Gastroesophageal sphincter (tissue), 4 donors: ENCODE measurements around the gene ARHGEF33. TPM values are rescaled to one million over a fixed set of nuclear protein-coding genes. Genes with fewer than 3 reads are reported as not detected.

Experiments
- ATAC-seq: fragments of 150-250 bp; one replicate; pipeline ENCODE4 v1.9.1; 2016; ENCODE audit warnings: mild to moderate bottlenecking, moderate library complexity
- H3K27ac ChIP-seq, 4 donors: fragments of 200-600 bp; sonication (generic) in 3 of 4; 1 replicate in 3 of 4; 2 replicates in 1 of 4; pipeline ENCODE4 v1.5.1; 2016 to 2019
- H3K27me3 ChIP-seq: fragments of 200-600 bp; sonication (generic); one replicate; pipeline ENCODE4 v1.5.1; 2019
- H3K36me3 ChIP-seq, 2 donors: fragments of 200-600 bp; sonication (generic); one replicate each; pipeline ENCODE4 v1.5.1; 2019; ENCODE audit warnings: control low read depth in 1 of 2
- H3K4me1 ChIP-seq, 3 donors: fragments of 200-600 bp; sonication (generic); 1 replicate in 2 of 3; 2 replicates in 1 of 3; pipeline ENCODE4 v1.5.1; 2016 to 2019; ENCODE audit warnings: control low read depth in 2 of 3
- H3K4me3 ChIP-seq, 2 donors: fragments of 200-600 bp; sonication (generic); one replicate each; pipeline ENCODE4 v1.5.1; 2019; ENCODE audit warnings: mild to moderate bottlenecking in 1 of 2, moderate library complexity in 1 of 2
- H3K9me3 ChIP-seq, 3 donors: fragments of 200-600 bp; sonication (generic); one replicate each; pipeline ENCODE4 v1.5.1; 2017 to 2019; ENCODE audit warnings: control low read depth in 2 of 3
- EP300 ChIP-seq: sonication (generic); formaldehyde crosslinking; IDR thresholded peaks from one replicate; pipeline ENCODE4 v1.6.1; 2017; ENCODE audit warnings: antibody characterized with exemption, mild to moderate bottlenecking
- POLR2A ChIP-seq, 2 donors: fragments of 450-650 bp; IDR thresholded peaks; one replicate each; pipeline ENCODE4 v1.6.1; 2017; ENCODE audit warnings: antibody characterized with exemption in 2 of 2, mild to moderate bottlenecking in 2 of 2, moderate library complexity in 1 of 2
- POLR2AphosphoS5 ChIP-seq: sonication (generic); formaldehyde crosslinking; IDR thresholded peaks from one replicate; pipeline ENCODE4 v1.6.1; 2017; ENCODE audit warnings: antibody characterized with exemption
- WGBS, 2 donors: methylation state at CpG; one replicate each; pipeline ENCODE4 v1.1.5; 2018; ENCODE audit warnings: low coverage in 1 of 2; 5-methylcytosine and 5-hydroxymethylcytosine counted together
- total RNA-seq, 4 donors: library from RNA; depleted of rRNA; stranded (reverse); fragments of >200 nt; gene quantifications; one replicate each; pipeline ENCODE4 v1.1.0, GENCODE V29; 2016
- TF ChIP-seq, protein P1 (sequence below), 4 experiments: fragments of 200-600 bp in 2 of 4; fragments of 450-650 bp in 2 of 4; sonication (generic) in 1 of 4; IDR thresholded peaks; one replicate each; pipeline ENCODE4 v1.5.1; 2017 to 2019; ENCODE audit warnings: antibody characterized with exemption in 4 of 4, mild to moderate bottlenecking in 2 of 4, moderate library complexity in 2 of 4

ARHGEF33 gene
- total RNA-seq, 4 donors from 2014 or later = 0.19 to 1.2 (median 1.1) TPM

DNA sequence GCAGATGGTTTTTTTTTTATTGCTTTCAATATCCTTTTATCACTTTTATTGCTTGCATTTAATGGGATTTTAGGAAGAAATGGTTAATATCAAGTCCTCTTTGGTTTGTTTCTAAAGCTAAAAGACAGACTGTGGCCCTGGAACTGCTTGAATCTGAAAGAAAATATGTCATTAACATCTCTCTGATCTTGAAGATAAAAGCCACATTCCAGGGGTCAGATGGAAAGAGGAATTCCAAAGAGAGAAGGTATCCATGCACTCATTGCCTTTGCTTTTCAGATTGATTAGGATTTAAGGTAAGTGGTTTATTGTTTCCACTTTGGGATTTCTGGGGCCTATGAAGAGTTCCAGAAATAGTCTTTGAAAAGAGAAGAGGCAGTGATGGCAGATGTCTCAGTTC, 54.1 kb downstream of the ARHGEF33 start:
- no peak overlapping the region for H3K27ac ChIP-seq
- no peak overlapping the region for H3K4me3 ChIP-seq
- H3K36me3 ChIP-seq = no peaks in the 10 kb centered on the region
- no peaks in the 10 kb centered on the region for H3K27me3 ChIP-seq
- no peak for ATAC-seq
- H3K9me3 ChIP-seq = no peaks in the 10 kb centered on the region
- peaks cover 0 to 12% (median 0%) of the 10 kb centered on the region in 3 donors for H3K4me1 ChIP-seq
- TF ChIP-seq POLR2AphosphoS5 = no peak

DNA sequence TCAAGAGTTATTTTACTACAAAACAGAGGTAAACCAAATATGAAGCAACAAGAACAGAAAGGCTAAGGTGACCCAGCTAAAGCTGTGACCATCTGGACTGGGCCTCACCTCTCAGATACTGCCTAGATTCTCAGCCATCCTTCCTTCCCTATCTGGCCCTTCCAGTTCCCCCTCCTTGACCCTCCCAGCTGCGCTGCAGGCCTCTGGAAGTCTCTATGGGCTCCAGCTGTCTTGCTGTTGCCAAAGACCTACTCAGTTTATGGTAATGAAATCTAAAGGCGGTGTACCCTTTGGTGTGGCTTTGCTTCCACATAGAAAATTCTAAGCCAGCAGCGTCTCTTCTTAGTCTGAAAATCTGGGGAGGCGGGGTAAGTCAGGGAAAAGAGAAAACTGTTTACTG, 55.7 kb downstream of the ARHGEF33 start:
- TF ChIP-seq, protein P1, sequence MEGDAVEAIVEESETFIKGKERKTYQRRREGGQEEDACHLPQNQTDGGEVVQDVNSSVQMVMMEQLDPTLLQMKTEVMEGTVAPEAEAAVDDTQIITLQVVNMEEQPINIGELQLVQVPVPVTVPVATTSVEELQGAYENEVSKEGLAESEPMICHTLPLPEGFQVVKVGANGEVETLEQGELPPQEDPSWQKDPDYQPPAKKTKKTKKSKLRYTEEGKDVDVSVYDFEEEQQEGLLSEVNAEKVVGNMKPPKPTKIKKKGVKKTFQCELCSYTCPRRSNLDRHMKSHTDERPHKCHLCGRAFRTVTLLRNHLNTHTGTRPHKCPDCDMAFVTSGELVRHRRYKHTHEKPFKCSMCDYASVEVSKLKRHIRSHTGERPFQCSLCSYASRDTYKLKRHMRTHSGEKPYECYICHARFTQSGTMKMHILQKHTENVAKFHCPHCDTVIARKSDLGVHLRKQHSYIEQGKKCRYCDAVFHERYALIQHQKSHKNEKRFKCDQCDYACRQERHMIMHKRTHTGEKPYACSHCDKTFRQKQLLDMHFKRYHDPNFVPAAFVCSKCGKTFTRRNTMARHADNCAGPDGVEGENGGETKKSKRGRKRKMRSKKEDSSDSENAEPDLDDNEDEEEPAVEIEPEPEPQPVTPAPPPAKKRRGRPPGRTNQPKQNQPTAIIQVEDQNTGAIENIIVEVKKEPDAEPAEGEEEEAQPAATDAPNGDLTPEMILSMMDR (IDR thresholded peaks at IDR 0.05) = no peak
- TF ChIP-seq EP300 (no peak), POLR2A (IDR thresholded peaks at IDR 0.05) (no peak), POLR2AphosphoS5 (no peak)
- peaks cover 0 to 12% (median 0%) of the 10 kb centered on the region in 3 donors for H3K4me1 ChIP-seq
- H3K9me3 ChIP-seq = no peaks in the 10 kb centered on the region
- H3K27ac ChIP-seq = no peak overlapping the region
- 100% methylated on average over 1 of the region's 4 CpGs; no CpG with 5 or more reads in 1 of the 2 donors for WGBS, 2 donors
- no peaks in the 10 kb centered on the region for H3K36me3 ChIP-seq
- no peak for ATAC-seq
- H3K4me3 ChIP-seq = no peak overlapping the region
- H3K27me3 ChIP-seq = no peaks in the 10 kb centered on the region

DNA sequence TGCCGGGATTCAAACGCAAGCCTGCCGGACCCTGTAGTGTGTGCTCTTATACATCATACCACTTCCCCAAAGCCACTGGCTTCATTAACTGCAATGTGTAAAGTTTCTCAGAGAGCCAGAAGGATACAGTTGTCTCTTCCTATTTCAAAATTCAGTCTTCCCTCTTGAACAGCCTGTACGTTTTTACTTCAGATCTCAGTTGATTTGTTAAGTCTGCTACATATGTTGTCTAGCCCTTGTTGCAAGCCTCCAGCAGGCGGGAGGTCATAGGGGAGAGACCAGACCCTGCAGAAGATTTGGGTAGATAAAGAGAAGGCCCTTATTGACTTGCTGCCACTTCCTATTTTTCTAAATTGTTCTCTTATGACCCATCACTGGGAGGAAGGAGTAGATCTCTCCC, 56.2 kb downstream of the ARHGEF33 start:
- Histone ChIP-seq H3K27ac (no peak overlapping the region), H3K27me3 (no peaks in the 10 kb centered on the region), H3K9me3 (no peaks in the 10 kb centered on the region), H3K4me1 (peaks cover 0 to 12% (median 0%) of the 10 kb centered on the region in 3 donors), H3K36me3 (no peaks in the 10 kb centered on the region), H3K4me3 (no peak overlapping the region)
- ATAC-seq = no peak
- TF ChIP-seq EP300 = no peak
- TF ChIP-seq POLR2A (IDR thresholded peaks at IDR 0.05) = no peak
- no peak for TF ChIP-seq POLR2AphosphoS5
- TF ChIP-seq, protein P1 (IDR thresholded peaks at IDR 0.05) = no peak
- 81 to 88% methylated on average over 4 to 5 of the region's 5 CpGs for WGBS, 2 donors

DNA sequence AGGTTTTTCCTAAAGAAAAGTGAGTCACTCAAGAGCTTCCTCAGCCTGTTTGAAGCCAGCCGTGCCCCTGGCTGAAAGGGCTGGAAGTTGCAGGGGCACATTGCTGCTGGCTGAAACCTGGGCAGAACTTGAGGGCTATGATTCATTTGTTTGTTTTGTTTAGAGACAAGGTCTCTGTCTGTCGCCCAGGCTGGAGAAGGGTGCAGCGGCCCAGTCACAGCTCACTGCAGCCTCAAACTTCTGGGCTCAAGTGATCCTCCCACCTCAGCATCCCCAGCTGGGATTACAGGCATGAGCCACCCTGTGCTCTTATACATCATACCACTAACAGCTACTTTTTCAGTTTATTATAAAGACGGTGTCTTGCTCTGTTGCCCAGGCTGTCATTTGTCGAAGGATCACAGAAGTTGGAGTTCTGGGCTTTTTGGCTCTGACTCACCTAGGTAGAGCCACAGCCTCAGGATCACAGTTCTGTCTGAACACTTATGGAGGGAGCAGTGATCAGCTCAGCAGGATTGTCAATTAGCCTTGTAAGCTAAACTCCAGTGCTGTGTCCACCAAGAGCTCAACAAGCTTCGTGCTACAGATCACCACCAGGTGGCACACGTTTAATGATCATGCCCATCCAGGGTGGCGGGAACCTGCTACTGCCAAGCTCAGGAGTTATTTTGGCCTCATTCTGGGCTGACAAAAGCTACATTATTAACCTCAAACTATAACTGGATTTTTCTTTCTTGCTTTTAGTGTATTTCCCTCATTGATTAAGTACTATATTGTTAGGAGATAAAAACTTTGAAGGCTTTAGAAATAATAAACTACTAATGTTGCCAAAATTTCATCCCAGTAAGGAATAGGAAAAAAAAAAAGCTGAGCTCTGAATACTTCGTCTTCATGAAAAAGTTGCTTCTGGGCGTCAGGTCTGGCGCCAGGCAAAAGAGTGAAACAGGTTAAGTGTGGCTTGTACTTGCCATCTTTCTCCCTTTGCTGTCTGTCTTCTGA, 57.9 kb downstream of the ARHGEF33 start:
- no peaks in the 10 kb centered on the region for H3K9me3 ChIP-seq
- peaks cover 0 to 12% (median 0%) of the 10 kb centered on the region in 3 donors for H3K4me1 ChIP-seq
- 32 to 49% methylated on average over 8 to 9 of the region's 11 CpGs for WGBS, 2 donors
- TF ChIP-seq, protein P1 (IDR thresholded peaks at IDR 0.05) = peak; percentile 55 to 76 (median 72)
- no peak for TF ChIP-seq POLR2AphosphoS5
- H3K36me3 ChIP-seq = no peaks in the 10 kb centered on the region
- no peak overlapping the region for H3K27ac ChIP-seq
- no peaks in the 10 kb centered on the region for H3K27me3 ChIP-seq
- H3K4me3 ChIP-seq = no peak overlapping the region
- ATAC-seq = peak; percentile 78

DNA sequence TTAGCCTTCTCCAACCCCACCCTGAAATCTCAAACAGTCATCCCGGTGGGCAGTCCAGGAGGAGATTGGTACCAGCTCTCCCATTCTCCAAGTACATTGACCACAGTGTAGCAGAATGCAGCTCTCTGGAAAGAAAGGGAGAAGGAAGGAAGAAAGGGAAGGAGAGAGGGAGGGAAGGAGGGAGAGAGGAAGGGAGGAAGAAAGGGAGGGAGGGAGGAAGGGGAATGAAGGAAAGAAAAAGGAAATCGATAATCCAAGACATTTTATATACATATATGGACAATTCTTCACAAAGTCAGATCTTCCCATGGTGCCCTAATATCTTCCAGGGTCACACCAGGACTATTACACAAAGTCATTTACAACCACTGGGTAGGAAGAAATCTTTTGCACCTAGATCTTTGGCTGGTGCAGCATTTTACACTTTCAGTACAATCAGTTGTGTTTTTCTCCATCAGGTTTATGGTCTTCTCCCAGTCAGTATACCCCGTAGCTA, 58.8 kb downstream of the ARHGEF33 start:
- Histone ChIP-seq H3K4me3 (no peak overlapping the region), H3K9me3 (no peaks in the 10 kb centered on the region), H3K27me3 (no peaks in the 10 kb centered on the region), H3K4me1 (peaks cover 0 to 12% (median 0%) of the 10 kb centered on the region in 3 donors), H3K36me3 (no peaks in the 10 kb centered on the region), H3K27ac (no peak overlapping the region)
- TF ChIP-seq EP300 = no peak
- no peak for TF ChIP-seq POLR2A (IDR thresholded peaks at IDR 0.05)
- TF ChIP-seq, protein P1 (IDR thresholded peaks at IDR 0.05) = no peak
- WGBS, 2 donors = 79 to 83% methylated on average over 2 to 3 of the region's 3 CpGs
- no peak for ATAC-seq
